Activated T-cell treated with anti-CD3 and anti-CD28 coated beads, Interleukin-2, amount 50 U/mL, for 72 hours (primary cell): Measurements from ENCODE around the gene EIF3L. TPM values are rescaled to one million over a fixed set of nuclear protein-coding genes. Genes with fewer than 3 reads are reported as not detected.
"Not testable (repeated sequence)": the region's sequence is repeated elsewhere in the genome, so short reads cannot be mapped to it uniquely, and the experiment has no call there.

Experiments
- ATAC-seq, 2 donors: fragments of 150-1000 bp; cut with Tn5 transposase; replicated peaks in 1 of 2; 2 replicates each; pipeline ENCODE4 v1.10.0; 2021; ENCODE audit warnings: moderate library complexity in 2 of 2, mild to moderate bottlenecking in 1 of 2
- DNase-seq, 2 donors: peaks; one replicate each; pipeline ENCODE4 v3.0.0; 2021 to 2022; ENCODE audit warnings: mixed read lengths in 1 of 2
- H3K27ac Mint-ChIP-seq: one replicate; pipeline ENCODE4 v1.8.0; 2022; ENCODE audit warnings: mild to moderate bottlenecking, moderate library complexity, mixed read lengths
- H3K27me3 Mint-ChIP-seq: one replicate; pipeline ENCODE4 v1.8.0; 2022; ENCODE audit warnings: low read depth, mixed read lengths
- H3K36me3 Mint-ChIP-seq, 2 donors: one replicate each; pipeline ENCODE4 v1.8.0; 2022; ENCODE audit warnings: mixed read lengths in 2 of 2, mild to moderate bottlenecking in 1 of 2; ENCODE audit not compliant: insufficient read depth in 2 of 2
- H3K4me1 Mint-ChIP-seq: one replicate; pipeline ENCODE4 v1.8.0; 2022; ENCODE audit warnings: low read depth, mixed read lengths
- H3K4me3 Mint-ChIP-seq, 2 donors: one replicate each; pipeline ENCODE4 v1.8.0; 2022; ENCODE audit warnings: mild to moderate bottlenecking in 2 of 2, mixed read lengths in 2 of 2, moderate library complexity in 2 of 2
- H3K9me3 Mint-ChIP-seq, 2 donors: one replicate each; pipeline ENCODE4 v1.8.0; 2022; ENCODE audit warnings: mixed read lengths in 2 of 2
- total RNA-seq, 2 donors: library from RNA; stranded (reverse); gene quantifications; one replicate each; pipeline ENCODE4 v1.2.3, GENCODE V29; 2022

Gene EIF3L
- 100 to 1,000 TPM; 826 to 905 TPM for total RNA-seq

- Mint-ChIP-seq H3K4me3 (peak within 1 kb of the TSS; percentile 85 to 99), H3K4me1 (peaks cover 65% of the 10 kb centered on the region), H3K36me3 (peaks cover 13 to 29% of the 10 kb centered on the region in 2 donors), H3K9me3 (no peaks in the 10 kb centered on the region), H3K27ac (peak within 1 kb of the TSS; percentile 98), H3K27me3 (no peaks in the 10 kb centered on the region)
- peak; percentile 91 to 92 for DNase-seq
- peak; percentile 76 to 80 for ATAC-seq
Observed at GRCh38 chr22:37849089-37849751, at the start of gene EIF3L. Gene EIF3L, plus strand, starts transcription at chr22:37849419. Its CDS starts 31 bp downstream, at chr22:37849450.

GRCh38 chr22:37799979-37800378 is 49.2 kb upstream of the EIF3L start:
- H3K4me3 Mint-ChIP-seq, ATAC-seq, H3K27ac Mint-ChIP-seq, H3K36me3 Mint-ChIP-seq, H3K4me1 Mint-ChIP-seq, DNase-seq, H3K9me3 Mint-ChIP-seq: not testable (repeated sequence)
- peaks cover 18% of the 10 kb centered on the region for H3K27me3 Mint-ChIP-seq

- H3K27ac Mint-ChIP-seq = no peak overlapping the region
- peak overlapping the region; percentile 80 to 91 for H3K4me3 Mint-ChIP-seq
- DNase-seq (no peak), ATAC-seq (no peak)
- peaks cover 0 to 4% of the 10 kb centered on the region in 2 donors for H3K36me3 Mint-ChIP-seq
- H3K27me3 Mint-ChIP-seq = peaks cover 34% of the 10 kb centered on the region
- no peaks in the 10 kb centered on the region for H3K9me3 Mint-ChIP-seq
- peaks cover 27% of the 10 kb centered on the region for H3K4me1 Mint-ChIP-seq
Observed at GRCh38 chr22:37801946-37802309, 47.3 kb upstream of the EIF3L start.

GRCh38 chr22:37802310-37803194 is 46.7 kb upstream of the EIF3L start:
- H3K27me3 Mint-ChIP-seq = peaks cover 38% of the 10 kb centered on the region
- peaks cover 33% of the 10 kb centered on the region for H3K4me1 Mint-ChIP-seq
- H3K36me3 Mint-ChIP-seq = peaks cover 0 to 4% of the 10 kb centered on the region in 2 donors
- peak in 1 of 2 donors; percentile 36 for ATAC-seq
- no peaks in the 10 kb centered on the region for H3K9me3 Mint-ChIP-seq
- H3K27ac Mint-ChIP-seq = no peak overlapping the region
- H3K4me3 Mint-ChIP-seq = peak overlapping the region; percentile 85 to 91
- peak; percentile 22 to 37 for DNase-seq

- Mint-ChIP-seq H3K36me3 (peaks cover 0 to 4% of the 10 kb centered on the region in 2 donors), H3K4me3 (peak overlapping the region; percentile 85 to 91), H3K27me3 (peaks cover 38% of the 10 kb centered on the region), H3K27ac (no peak overlapping the region), H3K4me1 (peaks cover 36% of the 10 kb centered on the region), H3K9me3 (no peaks in the 10 kb centered on the region)
- no peak for ATAC-seq
- no peak for DNase-seq
Observed at GRCh38 chr22:37803195-37803638, 46.0 kb upstream of the EIF3L start.

- Mint-ChIP-seq H3K36me3 (peaks cover 0 to 4% of the 10 kb centered on the region in 2 donors), H3K4me1 (peaks cover 42% of the 10 kb centered on the region), H3K4me3 (peak overlapping the region; percentile 72 to 85), H3K27ac (no peak overlapping the region), H3K27me3 (peaks cover 38% of the 10 kb centered on the region), H3K9me3 (no peaks in the 10 kb centered on the region)
- DNase-seq (no peak), ATAC-seq (no peak)
Observed at GRCh38 chr22:37803639-37804351, 45.4 kb upstream of the EIF3L start.

- DNase-seq (peak in 1 of 2 donors; percentile 29), ATAC-seq (no peak)
- H3K9me3 Mint-ChIP-seq = no peaks in the 10 kb centered on the region
- no peak overlapping the region for H3K27ac Mint-ChIP-seq
- H3K4me3 Mint-ChIP-seq = peak overlapping the region; percentile 72 to 85
- H3K36me3 Mint-ChIP-seq = peaks cover 0 to 4% of the 10 kb centered on the region in 2 donors
- peaks cover 38% of the 10 kb centered on the region for H3K27me3 Mint-ChIP-seq
- peaks cover 42% of the 10 kb centered on the region for H3K4me1 Mint-ChIP-seq
Observed at GRCh38 chr22:37804352-37804880, 44.8 kb upstream of the EIF3L start.

- Mint-ChIP-seq H3K9me3 (no peaks in the 10 kb centered on the region), H3K36me3 (peaks cover 0 to 4% of the 10 kb centered on the region in 2 donors), H3K27ac (no peak overlapping the region), H3K4me3 (peak overlapping the region; percentile 88 to 95), H3K4me1 (peaks cover 42% of the 10 kb centered on the region), H3K27me3 (peaks cover 38% of the 10 kb centered on the region)
- ATAC-seq (peak; percentile 22 to 45), DNase-seq (peak; percentile 80 to 87)
Observed at GRCh38 chr22:37804881-37805809, 44.1 kb upstream of the EIF3L start.

- DNase-seq (no peak), ATAC-seq (no peak)
- Mint-ChIP-seq H3K36me3 (peaks cover 0 to 4% of the 10 kb centered on the region in 2 donors), H3K27ac (peak overlapping the region; percentile 40), H3K4me1 (peaks cover 42% of the 10 kb centered on the region), H3K9me3 (no peaks in the 10 kb centered on the region), H3K4me3 (peak overlapping the region; percentile 88 to 95), H3K27me3 (peaks cover 38% of the 10 kb centered on the region)
Observed at GRCh38 chr22:37805810-37806277, 43.4 kb upstream of the EIF3L start.

- H3K27ac Mint-ChIP-seq = no peak overlapping the region
- peak in 1 of 2 donors; percentile 15 for DNase-seq
- peaks cover 38% of the 10 kb centered on the region for H3K27me3 Mint-ChIP-seq
- ATAC-seq = no peak
- H3K4me3 Mint-ChIP-seq = peak overlapping the region; percentile 88 to 95
- H3K9me3 Mint-ChIP-seq = no peaks in the 10 kb centered on the region
- H3K36me3 Mint-ChIP-seq = peaks cover 0 to 4% of the 10 kb centered on the region in 2 donors
- peaks cover 42% of the 10 kb centered on the region for H3K4me1 Mint-ChIP-seq
Observed at GRCh38 chr22:37806409-37807333, 42.5 kb upstream of the EIF3L start.
